Heart left ventricle (tissue), 13 donors: Measurements from ENCODE around the gene EFNA2.

Experiments
- POLR2A ChIP-seq, 2 donors: fragments of 450-650 bp; IDR thresholded peaks; one replicate each; pipeline ENCODE4 v1.6.1; 2017; ENCODE audit warnings: antibody characterized with exemption in 2 of 2, mild to moderate bottlenecking in 2 of 2, moderate library complexity in 2 of 2
- TF ChIP-seq, protein P1 (sequence below), 12 donors: fragments of 200-600 bp; sonication (generic) in 4 of 12; IDR thresholded peaks; one replicate each; pipeline versions ENCODE4 v1.5.0 to v1.8.0; 2018 to 2022; ENCODE audit warnings: antibody characterized with exemption in 12 of 12, mild to moderate bottlenecking in 5 of 12
- donor health status: ischemic (EF 13 %, LVEDD 7.1; RV severe dilation, severe dysfunction).
- donor health status: DM: no; HTN: yes; CAD: no.
- donor health status: DM: no; HTN: no; CAD: no.
- donor health status: ischemic (EF 25% LVEDD 6.9; RV normal size, moderate dysfunction).
- donor health status: ischemic (EF 25% LVEDD 5.7; RV mildly dilated, moderate dysfunction).
- donor health status: ischemic (EF 35%, LVEDD 5.7; RV mildly dilated, moderate dysfunction).
- donor health status: nonischemic (EF 11% LVEDD 7.7; RV severe dilation, severe dysfunction).
- donor health status: DM: yes; HTN: yes; CAD: no.
- donor health status: PGD.
- donor health status: ischemic (EF 29% LVEDD 5.4; RV normal size, mild dysfunction).
- donor health status: nonischemic (EF 23%, LVEDD 6.1; RV moderate dilation, normal function).

DNA sequence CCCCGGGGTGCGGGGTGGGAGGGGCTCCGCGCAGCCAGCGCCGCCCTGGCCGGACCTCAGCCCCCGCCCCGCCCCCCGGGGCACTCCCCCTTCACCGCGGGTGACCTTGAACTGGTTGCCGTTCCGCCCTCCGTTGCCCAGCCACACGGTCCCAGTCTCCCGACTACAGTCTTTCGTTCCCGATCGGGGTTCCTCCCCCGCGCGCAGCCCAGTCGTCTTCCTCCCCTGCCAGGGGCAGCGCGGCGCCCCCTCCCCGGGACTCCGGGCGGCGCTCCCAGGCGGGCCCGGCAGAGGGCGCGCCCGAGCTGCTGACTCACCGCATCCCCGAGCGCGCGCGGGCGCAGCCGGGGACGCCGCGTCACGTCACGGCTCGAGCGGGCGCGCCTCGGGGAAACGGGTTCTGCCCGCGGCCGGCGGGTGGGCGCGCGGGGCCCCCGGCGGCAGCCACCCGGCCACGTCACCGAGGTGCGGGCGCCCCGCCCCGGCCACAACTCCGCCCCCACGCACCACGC is 36.8 kb upstream of the EFNA2 start:
- TF ChIP-seq, protein P1, sequence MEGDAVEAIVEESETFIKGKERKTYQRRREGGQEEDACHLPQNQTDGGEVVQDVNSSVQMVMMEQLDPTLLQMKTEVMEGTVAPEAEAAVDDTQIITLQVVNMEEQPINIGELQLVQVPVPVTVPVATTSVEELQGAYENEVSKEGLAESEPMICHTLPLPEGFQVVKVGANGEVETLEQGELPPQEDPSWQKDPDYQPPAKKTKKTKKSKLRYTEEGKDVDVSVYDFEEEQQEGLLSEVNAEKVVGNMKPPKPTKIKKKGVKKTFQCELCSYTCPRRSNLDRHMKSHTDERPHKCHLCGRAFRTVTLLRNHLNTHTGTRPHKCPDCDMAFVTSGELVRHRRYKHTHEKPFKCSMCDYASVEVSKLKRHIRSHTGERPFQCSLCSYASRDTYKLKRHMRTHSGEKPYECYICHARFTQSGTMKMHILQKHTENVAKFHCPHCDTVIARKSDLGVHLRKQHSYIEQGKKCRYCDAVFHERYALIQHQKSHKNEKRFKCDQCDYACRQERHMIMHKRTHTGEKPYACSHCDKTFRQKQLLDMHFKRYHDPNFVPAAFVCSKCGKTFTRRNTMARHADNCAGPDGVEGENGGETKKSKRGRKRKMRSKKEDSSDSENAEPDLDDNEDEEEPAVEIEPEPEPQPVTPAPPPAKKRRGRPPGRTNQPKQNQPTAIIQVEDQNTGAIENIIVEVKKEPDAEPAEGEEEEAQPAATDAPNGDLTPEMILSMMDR (IDR thresholded peaks at IDR 0.05): peak; percentile 56 to 95 (median 85)
- no peak for TF ChIP-seq POLR2A (IDR thresholded peaks at IDR 0.05)
